CD4-positive, alpha-beta memory T cell (primary cell): ENCODE data around the gene SUSD2. TPM values are rescaled to one million over a fixed set of nuclear protein-coding genes. Genes with fewer than 3 reads are reported as not detected.

Experiments used
- CTCF ChIA-PET: fragments of 350-600 bp; sonication (Branson Sonifier 250); formaldehyde crosslinking; loops from one replicate; lab custom pipeline; 2021; ENCODE audit warnings: inconsistent platforms; ENCODE audit not compliant: partially characterized antibody; lab: Charles Lee
- POLR2A ChIA-PET: fragments of 350-600 bp; sonication (Branson Sonifier 250); formaldehyde crosslinking; loops from one replicate; lab custom pipeline; 2021; ENCODE audit not compliant: partially characterized antibody; lab: Charles Lee
- DNase-seq, 5 donors: peaks; one replicate each; pipeline versions ENCODE4 v3.0.0 to v3.0.0-alpha.2; 2020 to 2022; ENCODE audit warnings: mixed read lengths in 1 of 5
- H3K27ac ChIP-seq: one replicate; pipeline ENCODE4 v1.7.0; 2013; ENCODE audit warnings: low read depth, low read length
- H3K27me3 ChIP-seq: 2 replicates; pipeline ENCODE4 v1.7.0; 2013; ENCODE audit warnings: mild to moderate bottlenecking, low read length, moderate library complexity; ENCODE audit not compliant: insufficient read depth
- H3K36me3 ChIP-seq: 2 replicates; pipeline ENCODE4 v1.7.0; 2013; ENCODE audit warnings: mild to moderate bottlenecking, low read length, moderate library complexity; ENCODE audit not compliant: insufficient read depth
- H3K4me1 ChIP-seq: 2 replicates; pipeline ENCODE4 v1.7.0; 2013; ENCODE audit warnings: mild to moderate bottlenecking, low read length, moderate library complexity; ENCODE audit not compliant: insufficient read depth
- H3K4me3 ChIP-seq, 2 donors: one replicate each; pipeline ENCODE4 v1.7.0; 2013; ENCODE audit warnings: low read length in 2 of 2, mild to moderate bottlenecking in 1 of 2
- H3K9me3 ChIP-seq, 2 donors: one replicate each; pipeline ENCODE4 v1.7.0; 2013; ENCODE audit warnings: low read length in 2 of 2, control low read depth in 1 of 2; ENCODE audit not compliant: control insufficient read depth in 1 of 2
- H3K27ac Mint-ChIP-seq, 7 donors: one replicate each; pipeline ENCODE4 v1.8.0; 2020 to 2021; ENCODE audit warnings: mixed read lengths in 7 of 7, mild to moderate bottlenecking in 6 of 7, inconsistent platforms in 3 of 7, moderate library complexity in 3 of 7
- H3K27me3 Mint-ChIP-seq, 2 donors: one replicate each; pipeline ENCODE4 v1.8.0; 2020 to 2021; ENCODE audit warnings: mixed read lengths in 2 of 2
- H3K36me3 Mint-ChIP-seq, 2 donors: one replicate each; pipeline ENCODE4 v1.8.0; 2020 to 2021; ENCODE audit warnings: mixed read lengths in 2 of 2, inconsistent platforms in 1 of 2, mild to moderate bottlenecking in 1 of 2
- H3K4me1 Mint-ChIP-seq, 4 donors: one replicate each; pipeline ENCODE4 v1.8.0; 2020 to 2021; ENCODE audit warnings: mixed read lengths in 4 of 4, mild to moderate bottlenecking in 1 of 4
- H3K4me3 Mint-ChIP-seq, 8 donors: one replicate each; pipeline ENCODE4 v1.8.0; 2020 to 2021; ENCODE audit warnings: mixed read lengths in 8 of 8, mild to moderate bottlenecking in 7 of 8, moderate library complexity in 6 of 8, inconsistent platforms in 3 of 8
- H3K9me3 Mint-ChIP-seq, 8 donors: one replicate each; pipeline ENCODE4 v1.8.0; 2020 to 2021; ENCODE audit warnings: mixed read lengths in 8 of 8, mild to moderate bottlenecking in 5 of 8, inconsistent platforms in 3 of 8, moderate library complexity in 1 of 8
- intact Hi-C: fragments of 100-400 bp; cut with micrococcal nuclease; formaldehyde crosslinking; loops from one replicate; pipeline ENCODE4 v1.15.1; 2023
- polyA plus RNA-seq, 2 donors: library from polyadenylated mRNA; unstranded; fragments of 300-500 nt; fragmentation: Illumina TruSeq; gene quantifications; one replicate each; pipeline ENCODE4 v1.2.3, GENCODE V29; 2021
- total RNA-seq, 2 experiments: library from RNA; stranded (reverse); gene quantifications; one replicate each; pipeline ENCODE4 v1.2.3, GENCODE V29; 2021

Gene SUSD2
- total and polyA plus RNA-seq, 4 experiments from 2014 or later, result 0.05 to 0.52 (median 0.44) TPM; not detected in 1

DNA sequence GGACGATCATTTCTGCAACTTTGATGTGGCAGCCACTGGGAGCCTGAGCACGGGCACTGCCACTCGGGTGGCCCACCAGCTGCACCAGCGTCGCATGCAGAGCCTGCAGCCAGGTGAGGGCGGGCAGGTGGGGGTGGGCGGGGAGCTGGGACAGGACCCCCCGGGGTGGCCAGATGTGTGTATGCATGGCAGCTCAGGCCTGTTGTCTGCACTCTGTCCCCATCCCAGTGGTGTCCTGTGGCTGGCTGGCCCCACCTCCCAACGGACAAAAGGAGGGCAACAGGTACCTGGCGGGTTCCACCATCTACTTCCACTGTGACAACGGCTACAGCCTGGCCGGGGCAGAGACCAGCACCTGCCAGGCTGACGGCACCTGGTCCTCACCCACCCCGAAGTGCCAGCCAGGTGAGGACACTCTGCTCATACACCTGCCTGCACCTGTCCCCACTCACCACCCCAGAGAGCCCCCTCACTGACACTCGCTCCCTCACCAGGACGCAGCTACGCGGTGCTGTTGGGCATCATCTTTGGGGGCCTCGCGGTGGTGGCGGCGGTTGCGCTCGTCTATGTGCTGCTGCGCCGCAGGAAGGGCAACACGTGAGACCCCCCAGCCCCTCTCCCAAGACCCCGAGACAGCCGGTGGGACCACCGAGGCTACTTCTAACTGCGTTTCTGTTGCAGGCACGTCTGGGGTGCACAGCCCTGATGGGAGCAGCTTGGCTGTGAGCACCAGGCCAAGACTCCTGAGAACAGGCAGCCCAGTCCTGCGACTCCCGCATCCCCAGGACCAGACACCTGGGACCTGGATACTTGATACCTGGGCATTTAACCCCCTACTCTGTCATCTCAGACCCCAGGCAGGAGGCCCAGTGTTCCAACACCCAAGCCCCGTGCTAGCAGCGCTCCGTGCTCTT, 6.7 kb downstream of the SUSD2 start:
- no peaks in the 10 kb centered on the region for H3K36me3 ChIP-seq
- CTCF ChIA-PET, result no interaction called here
- H3K27me3 ChIP-seq, result no peaks in the 10 kb centered on the region
- POLR2A ChIA-PET, result interaction anchor here (0.6 kb wide), 1 partner anchor 44 kb away, joined by 3 read pairs; no protein-coding TSS in a partner anchor
- no peak for DNase-seq
- H3K4me3 ChIP-seq, result no peak overlapping the region
- H3K9me3 ChIP-seq, result no peaks in the 10 kb centered on the region
- Mint-ChIP-seq H3K36me3 (no peaks in the 10 kb centered on the region), H3K9me3 (peaks cover 0 to 4% (median 0%) of the 10 kb centered on the region in 8 donors), H3K4me1 (peaks cover 0 to 2% (median 0%) of the 10 kb centered on the region in 4 donors), H3K4me3 (no peak overlapping the region), H3K27ac (no peak overlapping the region), H3K27me3 (no peaks in the 10 kb centered on the region)
- H3K4me1 ChIP-seq, result no peaks in the 10 kb centered on the region
- intact Hi-C loops, result no loop called here
- no peak overlapping the region for H3K27ac ChIP-seq

GRCh38 chr22:24188705-24189248, 7.5 kb downstream of the SUSD2 start:
- Histone ChIP-seq H3K9me3 (no peaks in the 10 kb centered on the region), H3K4me1 (no peaks in the 10 kb centered on the region), H3K36me3 (no peaks in the 10 kb centered on the region), H3K27me3 (no peaks in the 10 kb centered on the region), H3K27ac (no peak overlapping the region), H3K4me3 (no peak overlapping the region)
- peaks cover 0 to 4% (median 0%) of the 10 kb centered on the region in 8 donors for H3K9me3 Mint-ChIP-seq
- H3K4me3 Mint-ChIP-seq, result no peak overlapping the region
- intact Hi-C loops, result no loop called here
- DNase-seq, result no peak
- H3K36me3 Mint-ChIP-seq, result no peaks in the 10 kb centered on the region
- peaks cover 0 to 2% (median 0%) of the 10 kb centered on the region in 4 donors for H3K4me1 Mint-ChIP-seq
- peak overlapping the region in 2 of 7 donors; percentile 36 to 52 for H3K27ac Mint-ChIP-seq
- ChIA-PET CTCF (no interaction called here), POLR2A (no interaction called here)
- no peaks in the 10 kb centered on the region for H3K27me3 Mint-ChIP-seq

GRCh38 chr22:24189249-24190158, 8.2 kb downstream of the SUSD2 start:
- POLR2A ChIA-PET, result no interaction called here

GRCh38 chr22:24190159-24190540, 8.9 kb downstream of the SUSD2 start:
- no peak for DNase-seq
- Mint-ChIP-seq H3K36me3 (no peaks in the 10 kb centered on the region), H3K9me3 (peaks cover 0 to 4% (median 0%) of the 10 kb centered on the region in 8 donors), H3K4me3 (no peak overlapping the region), H3K27me3 (no peaks in the 10 kb centered on the region), H3K4me1 (peaks cover 0 to 2% (median 0%) of the 10 kb centered on the region in 4 donors), H3K27ac (no peak overlapping the region)
- Histone ChIP-seq H3K4me3 (no peak overlapping the region), H3K4me1 (no peaks in the 10 kb centered on the region), H3K27me3 (no peaks in the 10 kb centered on the region), H3K36me3 (no peaks in the 10 kb centered on the region), H3K9me3 (no peaks in the 10 kb centered on the region), H3K27ac (no peak overlapping the region)
- intact Hi-C loops, result no loop called here
- POLR2A ChIA-PET, result no interaction called here
- CTCF ChIA-PET, result interaction anchor here (1.0 to 1.1 kb wide), 2 partner anchors 33 to 41 kb away, joined by 3 to 4 read pairs; no protein-coding TSS in a partner anchor

More at GRCh38 chr22:24189249-24190158, 8.2 kb downstream of the SUSD2 start:
- Histone ChIP-seq H3K36me3 (no peaks in the 10 kb centered on the region), H3K27me3 (no peaks in the 10 kb centered on the region), H3K27ac (no peak overlapping the region), H3K4me1 (no peaks in the 10 kb centered on the region), H3K9me3 (no peaks in the 10 kb centered on the region), H3K4me3 (no peak overlapping the region)
- Mint-ChIP-seq H3K27ac (peak overlapping the region in 1 of 7 donors; percentile 52), H3K36me3 (no peaks in the 10 kb centered on the region), H3K4me1 (peaks cover 0 to 2% (median 0%) of the 10 kb centered on the region in 4 donors), H3K4me3 (no peak overlapping the region), H3K9me3 (peaks cover 0 to 4% (median 0%) of the 10 kb centered on the region in 8 donors), H3K27me3 (no peaks in the 10 kb centered on the region)
- peak in 2 of 5 donors; percentile 22 to 24 for DNase-seq
- CTCF ChIA-PET, result interaction anchor here (1.0 to 1.1 kb wide), 2 partner anchors 32 to 42 kb away, joined by 3 to 4 read pairs; no protein-coding TSS in a partner anchor
- intact Hi-C loops, result no loop called here

DNA sequence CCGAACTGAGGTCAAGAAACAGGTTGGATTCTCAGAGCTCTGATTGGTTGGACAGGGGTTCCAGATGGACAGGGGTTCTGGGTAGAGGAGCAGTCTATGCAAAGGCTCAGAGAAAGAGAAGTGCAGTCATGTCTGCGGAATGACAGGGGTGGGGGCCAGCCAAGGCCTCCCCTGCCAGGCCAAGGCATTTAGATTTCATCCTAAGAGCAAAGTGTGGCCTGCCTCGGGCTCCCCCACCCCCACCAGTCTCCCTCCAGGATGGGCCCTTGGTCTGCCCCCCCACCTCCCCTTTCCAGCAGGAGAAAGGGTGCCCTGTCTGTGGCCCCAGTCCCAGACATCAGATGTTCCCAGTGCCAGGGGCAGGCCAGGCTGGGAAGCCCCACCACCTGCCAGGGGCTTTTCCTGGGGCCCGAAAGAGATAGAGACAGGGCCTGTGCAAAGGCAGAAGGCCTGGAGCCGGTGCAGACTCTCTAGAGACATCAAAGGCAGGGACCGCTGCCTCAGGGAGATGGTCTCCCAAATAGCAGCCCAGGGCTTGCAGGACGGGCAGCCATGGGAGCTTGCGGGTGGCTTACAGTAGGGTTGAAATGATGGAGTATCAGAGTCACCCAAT, 9.4 kb downstream of the SUSD2 start:
- Histone ChIP-seq H3K4me3 (no peak overlapping the region), H3K36me3 (no peaks in the 10 kb centered on the region), H3K27me3 (no peaks in the 10 kb centered on the region), H3K27ac (no peak overlapping the region), H3K4me1 (no peaks in the 10 kb centered on the region), H3K9me3 (no peaks in the 10 kb centered on the region)
- DNase-seq, result no peak
- Mint-ChIP-seq H3K27ac (peak overlapping the region in 3 of 7 donors; percentile 7 to 66 (median 48)), H3K9me3 (peaks cover 0 to 4% (median 0%) of the 10 kb centered on the region in 8 donors), H3K36me3 (no peaks in the 10 kb centered on the region), H3K4me1 (peaks cover 0 to 2% (median 0%) of the 10 kb centered on the region in 4 donors), H3K27me3 (no peaks in the 10 kb centered on the region), H3K4me3 (no peak overlapping the region)
- CTCF ChIA-PET, result interaction anchor here (1.0 to 1.1 kb wide), 2 partner anchors 34 to 40 kb away, joined by 3 to 4 read pairs; no protein-coding TSS in a partner anchor
- POLR2A ChIA-PET, result no interaction called here
- intact Hi-C loops, result no loop called here

GRCh38 chr22:24191381-24191841, 10.1 kb downstream of the SUSD2 start:
- no peak overlapping the region for H3K27ac ChIP-seq
- Mint-ChIP-seq H3K4me1 (peaks cover 0 to 2% (median 0%) of the 10 kb centered on the region in 4 donors), H3K27ac (peak overlapping the region in 1 of 7 donors; percentile 66), H3K9me3 (peaks cover 0 to 4% (median 0%) of the 10 kb centered on the region in 8 donors), H3K36me3 (no peaks in the 10 kb centered on the region), H3K4me3 (no peak overlapping the region), H3K27me3 (no peaks in the 10 kb centered on the region)
- DNase-seq, result no peak
- H3K36me3 ChIP-seq, result no peaks in the 10 kb centered on the region
- CTCF ChIA-PET, result no interaction called here
- intact Hi-C loops, result no loop called here
- H3K4me1 ChIP-seq, result no peaks in the 10 kb centered on the region
- POLR2A ChIA-PET, result no interaction called here
- H3K9me3 ChIP-seq, result no peaks in the 10 kb centered on the region
- no peak overlapping the region for H3K4me3 ChIP-seq
- no peaks in the 10 kb centered on the region for H3K27me3 ChIP-seq
